GM21723 (cell line): ENCODE data around the gene BTG2.
"Not testable (repeated sequence)": the region's sequence is repeated elsewhere in the genome, so short reads cannot be mapped to it uniquely, and the experiment has no call there.

ENCODE experiments used
- ATAC-seq: cut with Tn5 transposase; IDR thresholded peaks from one replicate; pipeline ENCODE4 v1.9.1; 2021; ENCODE audit warnings: mild to moderate bottlenecking, moderate library complexity; ENCODE audit not compliant: unreplicated experiment

BTG2 gene

DNA sequence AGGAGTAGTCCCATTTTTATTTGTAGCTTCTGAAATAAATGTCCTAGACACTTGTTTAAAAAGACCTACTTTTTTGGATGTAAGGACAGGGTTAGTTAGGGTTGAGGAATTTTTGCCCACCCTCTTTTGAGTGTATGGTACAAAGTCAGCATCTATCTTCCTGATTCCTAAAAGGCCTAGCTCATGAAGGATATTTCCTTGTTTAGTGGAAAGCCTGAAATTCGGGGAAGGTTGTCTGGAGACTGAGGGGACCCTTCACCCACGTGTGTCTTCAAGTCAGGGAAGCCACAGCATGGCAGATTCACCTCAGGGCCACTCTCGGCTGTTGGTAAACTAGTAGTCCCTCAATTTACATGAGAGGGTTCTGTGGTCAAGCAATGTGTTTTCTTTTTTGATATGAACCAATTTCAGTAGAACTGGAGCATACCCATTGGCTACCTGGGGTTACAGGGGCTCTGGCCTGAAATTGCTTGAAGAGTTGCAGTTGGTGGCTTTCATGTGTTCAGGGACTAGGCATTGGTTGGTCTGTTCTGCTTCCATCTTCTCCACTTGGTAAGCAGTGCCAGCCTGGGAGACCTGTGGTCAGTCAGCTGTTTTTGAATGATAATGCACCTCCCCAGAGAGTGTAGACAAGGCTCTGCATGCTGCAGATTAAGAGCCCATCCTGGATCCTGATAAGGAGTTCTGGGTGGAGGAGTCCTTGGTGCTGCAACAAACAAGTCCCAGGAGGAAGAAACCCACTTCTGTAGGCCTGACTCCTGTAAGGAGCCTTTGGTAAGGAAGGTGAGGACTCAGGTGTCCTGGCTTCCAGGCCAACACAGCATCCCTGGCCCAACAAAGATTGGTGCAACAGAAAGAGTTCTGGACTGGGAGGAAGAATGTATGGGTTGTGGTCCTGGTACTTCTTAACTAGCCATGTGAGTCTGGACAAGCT is 6.3 kb downstream of the BTG2 start:
- no peak for ATAC-seq

DNA sequence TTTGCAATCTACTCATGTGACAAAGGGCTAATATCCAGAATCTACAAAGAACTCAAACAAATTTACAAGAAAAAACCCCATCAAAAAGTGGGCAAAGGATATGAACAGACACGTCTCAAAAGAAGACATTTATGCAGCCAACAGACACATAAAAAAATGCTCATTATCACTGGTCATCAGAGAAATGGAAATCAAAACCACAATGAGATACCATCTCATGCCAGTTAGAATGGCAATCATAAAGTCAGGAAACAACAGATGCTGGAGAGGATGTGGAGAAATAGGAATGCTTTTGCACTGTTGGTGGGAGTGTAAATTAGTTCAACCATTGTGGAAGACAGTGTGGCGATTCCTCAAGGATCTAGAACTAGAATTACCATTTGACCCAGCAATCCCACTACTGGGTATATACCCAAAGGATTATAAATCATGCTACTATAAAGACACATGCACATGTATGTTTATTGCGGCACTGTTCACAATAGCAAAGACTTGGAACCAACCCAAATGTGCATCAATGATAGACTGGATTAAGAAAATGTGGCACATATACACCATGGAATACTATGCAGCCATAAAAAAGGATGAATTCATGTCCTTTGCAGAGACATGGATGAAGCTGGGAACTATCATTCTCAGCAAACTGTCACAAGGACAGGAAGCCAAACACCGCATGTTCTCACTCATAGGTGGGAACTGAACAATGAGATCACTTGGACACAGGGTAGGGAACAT is 8.9 kb downstream of the BTG2 start:
- ATAC-seq: not testable (repeated sequence)

DNA sequence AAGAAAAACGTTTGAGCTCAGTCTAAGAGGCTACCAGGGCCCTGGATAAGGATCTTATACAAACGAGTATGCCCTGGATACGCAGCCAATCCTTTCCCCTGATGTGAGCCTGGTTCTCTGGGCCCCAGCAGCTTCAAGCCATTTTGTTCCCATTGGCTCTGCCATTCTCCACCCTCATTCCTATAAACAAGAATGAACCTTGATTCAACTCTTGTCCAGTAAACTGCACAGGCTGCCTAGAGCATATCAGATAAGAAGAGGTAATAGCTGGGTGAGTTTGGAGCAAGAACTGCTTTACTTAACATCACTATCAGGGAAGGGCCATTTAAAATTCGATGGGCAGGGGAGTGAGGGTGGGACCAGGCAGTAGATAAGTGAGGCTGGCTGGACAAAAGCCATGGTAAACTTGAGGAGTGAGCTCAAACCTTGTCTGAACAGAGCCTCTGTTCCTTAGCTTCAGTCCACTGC is 11.3 kb downstream of the BTG2 start:
- no peak for ATAC-seq

- ATAC-seq: no peak
Measured at GRCh38 chr1:203317429-203318228, 12.3 kb downstream of the BTG2 start.

- ATAC-seq: no peak
Measured at GRCh38 chr1:203318229-203318517, 12.9 kb downstream of the BTG2 start.

GRCh38 chr1:203320591-203321272 is 15.4 kb downstream of the BTG2 start:
- peak; percentile 62 for ATAC-seq

DNA sequence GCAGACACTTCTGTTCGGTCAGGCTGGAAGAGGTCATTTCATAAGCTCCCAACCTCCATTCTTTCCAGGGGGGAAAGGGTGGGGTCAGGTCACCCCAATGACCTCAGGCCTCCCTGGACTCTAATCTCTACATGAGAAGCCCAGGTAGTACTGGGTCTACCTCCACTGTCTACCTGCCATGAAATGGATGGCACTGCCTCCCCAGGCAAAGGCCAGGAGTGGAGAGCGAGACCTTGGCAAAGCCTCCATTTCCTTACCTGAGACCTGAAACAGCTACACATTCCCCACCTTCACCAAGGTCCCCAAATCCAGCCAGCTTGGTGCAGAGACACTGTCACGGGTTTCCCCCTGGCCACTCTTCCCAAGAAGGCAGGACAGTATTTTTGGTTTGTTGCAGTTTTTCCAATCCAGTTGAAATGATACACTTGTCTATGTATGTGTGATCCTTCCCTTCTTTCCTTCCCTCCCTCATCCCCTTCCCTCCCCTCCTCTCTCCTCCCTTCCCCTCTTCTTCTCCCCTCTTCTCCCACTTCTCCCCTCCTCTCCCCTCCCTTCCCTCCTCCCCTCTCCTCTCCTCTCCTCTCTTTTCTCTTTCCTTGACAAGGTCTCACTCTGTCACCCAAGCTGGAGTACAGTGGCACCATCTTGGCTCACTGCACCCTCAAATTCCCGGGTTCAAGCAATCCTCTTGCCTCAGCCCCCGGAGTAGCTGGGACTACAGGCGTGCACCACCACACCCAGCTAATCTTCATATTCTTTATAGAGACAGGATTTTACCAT is 16.1 kb downstream of the BTG2 start:
- ATAC-seq: no peak

DNA sequence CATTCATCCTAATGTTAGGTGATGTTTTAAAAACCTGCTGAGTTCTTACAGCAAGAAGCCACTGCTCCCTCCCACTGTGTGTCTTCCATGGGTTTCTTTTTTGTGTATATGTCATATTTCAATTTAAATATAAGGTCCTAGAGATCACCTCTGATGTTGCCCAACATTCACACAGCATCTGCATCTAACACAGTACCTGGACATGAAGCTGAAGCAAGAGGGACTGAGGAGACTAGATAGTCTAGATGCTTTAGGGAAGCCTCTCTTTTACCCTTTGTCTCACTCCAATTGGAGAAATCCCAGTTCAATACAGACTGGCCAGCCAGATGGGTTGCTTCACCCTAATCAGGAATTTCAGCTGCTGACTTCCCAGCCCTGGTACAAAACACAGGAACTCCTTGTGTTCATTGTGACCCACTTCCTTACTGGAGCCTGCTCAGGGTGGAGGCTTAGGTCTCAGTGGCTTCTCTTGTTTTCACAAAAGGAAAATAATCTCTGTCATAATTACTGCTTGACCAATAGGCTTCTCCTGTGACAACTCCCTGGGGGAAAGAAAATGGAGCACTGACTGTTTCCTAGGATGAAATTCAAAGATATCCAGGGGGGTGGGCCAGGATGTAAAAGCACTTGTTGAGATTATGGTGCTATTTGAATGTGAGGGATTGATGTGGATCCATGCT is 17.3 kb downstream of the BTG2 start:
- no peak for ATAC-seq

- ATAC-seq: no peak
Measured at GRCh38 chr1:203323587-203323986, 18.3 kb downstream of the BTG2 start.

DNA sequence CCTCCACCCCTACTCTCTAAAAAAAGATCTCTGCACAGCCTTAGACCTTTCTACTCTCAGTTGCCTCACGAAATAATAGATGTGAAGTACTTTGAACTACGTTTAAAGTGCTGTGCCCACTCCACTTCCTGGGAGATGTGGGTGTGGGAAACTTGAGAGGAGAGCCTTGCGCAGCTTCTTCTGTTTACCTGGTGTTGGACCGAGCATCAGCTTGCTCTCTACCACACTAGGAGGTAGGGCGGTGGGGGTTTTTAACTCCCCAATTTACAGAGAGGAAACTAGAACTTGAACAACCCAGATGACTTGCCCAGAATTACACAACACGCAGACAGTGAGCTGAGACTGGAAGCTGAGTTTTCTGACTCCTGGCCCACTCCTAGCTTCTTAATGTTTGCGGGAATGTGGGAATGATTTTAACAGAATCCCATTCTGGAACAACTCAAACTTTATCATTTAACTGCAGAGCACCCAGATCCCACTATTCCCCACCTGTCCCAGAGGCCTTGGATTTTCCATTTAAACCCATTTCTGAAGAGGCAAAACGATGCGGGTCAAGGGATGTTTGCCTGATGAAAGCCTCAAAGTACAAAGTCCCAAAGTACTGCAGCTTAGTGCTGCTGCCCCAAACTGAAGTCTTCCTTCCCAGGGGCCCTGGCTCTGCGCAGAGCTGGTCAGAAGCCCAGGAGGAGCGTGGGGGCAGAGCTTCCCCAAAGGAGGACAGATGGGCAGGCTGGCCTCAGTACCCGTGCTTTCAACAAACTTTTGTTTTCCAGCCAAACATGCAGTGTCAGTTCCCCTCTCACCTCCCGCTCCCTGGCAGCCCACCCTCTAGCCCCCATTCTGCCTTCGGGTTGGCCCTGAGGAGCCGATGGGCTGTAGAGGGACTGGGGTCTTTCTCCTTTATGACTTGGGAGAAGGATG is 19.0 kb downstream of the BTG2 start:
- no peak for ATAC-seq

DNA sequence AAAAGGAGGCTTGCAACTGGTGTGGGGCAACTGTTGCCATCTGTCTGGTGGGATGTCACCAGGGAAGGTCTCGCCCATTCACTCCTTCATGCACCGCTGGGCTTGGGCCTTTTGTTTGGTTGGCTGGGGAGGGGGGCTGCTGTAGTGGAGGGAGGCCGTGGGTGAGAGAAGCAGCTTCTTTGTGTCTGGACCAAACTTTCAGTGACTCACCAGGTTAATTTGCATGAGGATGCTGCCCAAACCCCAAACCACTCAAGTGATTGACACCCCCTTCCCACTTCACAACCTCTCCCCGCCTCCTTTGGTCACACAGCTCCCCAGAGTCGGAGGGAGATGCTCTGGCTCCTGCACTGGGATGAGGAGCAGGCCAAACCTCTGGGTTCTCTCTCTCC is 19.7 kb downstream of the BTG2 start:
- peak; percentile 35 for ATAC-seq

DNA sequence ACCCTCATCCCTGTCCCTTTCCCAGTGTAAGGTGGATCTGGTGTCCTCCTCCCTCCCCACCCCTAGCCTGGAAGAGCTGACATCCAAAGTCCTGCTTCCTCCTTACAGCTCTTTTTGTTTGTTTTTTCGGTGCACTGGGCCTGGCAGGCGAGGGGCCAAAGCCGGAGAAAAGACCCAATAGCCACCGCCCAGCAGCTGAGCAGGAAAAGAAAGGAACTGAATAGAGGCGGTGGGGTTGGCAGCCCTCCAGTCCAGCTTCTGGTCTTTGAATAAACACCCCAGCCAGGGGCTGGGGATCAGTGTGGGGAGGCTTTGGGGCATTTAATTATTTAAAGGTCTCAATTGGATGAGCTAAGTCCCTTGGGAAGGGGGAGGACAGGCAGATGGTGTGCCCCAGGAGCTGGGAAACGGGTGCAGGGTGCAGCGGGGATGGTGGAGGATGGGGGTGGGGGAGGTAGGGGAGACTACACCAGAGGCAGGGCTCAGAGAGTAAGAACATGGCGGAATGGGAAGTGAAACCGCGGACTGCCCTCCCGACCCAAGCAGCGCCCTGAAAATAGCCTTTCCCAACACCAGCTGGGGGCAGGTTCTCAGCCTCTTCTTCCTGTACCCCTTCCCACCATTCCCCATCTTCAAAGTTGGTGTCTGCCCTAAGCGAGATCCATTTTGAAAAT is 20.2 kb downstream of the BTG2 start:
- ATAC-seq: no peak

DNA sequence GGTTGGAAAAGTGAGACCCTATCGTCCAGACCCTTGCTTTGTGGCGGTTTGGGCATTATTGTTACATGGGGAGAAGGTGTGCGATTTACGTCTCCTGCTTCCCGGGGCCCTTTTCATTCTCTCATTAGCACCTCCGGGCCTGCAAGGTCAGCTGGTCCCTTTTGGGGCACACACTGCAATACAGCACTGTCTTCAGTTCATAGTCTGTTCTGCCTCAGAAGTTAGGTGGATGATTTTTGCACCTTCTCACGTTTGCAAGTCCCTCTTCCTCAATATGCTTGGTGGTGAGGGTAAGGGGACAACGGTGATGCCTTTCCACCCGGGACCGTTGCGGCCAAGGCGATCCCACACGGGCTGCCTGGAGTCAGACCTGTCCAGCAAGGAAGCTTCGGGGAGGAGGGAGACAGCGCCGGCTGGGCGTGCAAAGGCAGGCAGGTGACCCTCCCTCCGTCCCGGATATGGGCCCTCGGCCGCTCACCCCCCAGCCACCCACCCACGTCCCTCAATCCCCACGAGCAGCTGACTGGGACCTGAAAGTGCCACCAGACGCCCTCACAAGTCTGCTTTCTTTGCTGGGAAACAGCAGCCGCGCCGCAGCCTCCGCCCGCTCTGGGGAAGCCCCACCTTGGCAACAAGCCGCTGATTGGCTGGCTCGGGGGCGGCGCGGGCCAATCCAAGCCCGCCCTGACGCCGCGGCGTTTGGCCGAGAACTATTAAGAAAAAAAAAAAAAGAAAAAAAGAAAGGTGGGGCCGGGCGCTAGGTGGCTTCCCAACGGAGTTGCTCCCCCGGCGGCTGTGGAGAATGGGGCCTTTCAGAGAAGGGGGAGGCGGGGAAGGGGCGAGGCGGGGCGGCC is 21.7 kb downstream of the BTG2 start:
- ATAC-seq: peak; percentile 70

- peak; percentile 28 for ATAC-seq
Measured at GRCh38 chr1:203327684-203328457, 22.6 kb downstream of the BTG2 start.

DNA sequence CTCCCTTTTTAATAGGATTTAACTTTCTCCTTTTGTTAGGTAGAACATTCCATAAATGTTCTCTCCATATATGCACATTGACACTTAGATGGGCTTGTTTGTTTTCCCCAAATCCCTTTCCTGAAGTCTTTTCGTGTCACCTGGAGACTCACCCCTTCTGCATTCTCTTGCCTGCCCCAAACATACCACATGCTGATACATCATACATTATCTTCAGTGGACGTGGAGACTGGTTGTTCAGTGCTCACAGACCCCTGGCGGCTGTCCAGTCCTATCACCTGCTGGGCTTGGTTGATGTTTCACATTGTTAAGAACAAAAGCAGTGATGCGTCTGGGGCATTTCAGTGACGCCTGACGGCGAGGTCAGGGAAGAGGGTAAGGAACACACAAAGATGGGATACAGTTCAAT is 23.4 kb downstream of the BTG2 start:
- no peak for ATAC-seq

DNA sequence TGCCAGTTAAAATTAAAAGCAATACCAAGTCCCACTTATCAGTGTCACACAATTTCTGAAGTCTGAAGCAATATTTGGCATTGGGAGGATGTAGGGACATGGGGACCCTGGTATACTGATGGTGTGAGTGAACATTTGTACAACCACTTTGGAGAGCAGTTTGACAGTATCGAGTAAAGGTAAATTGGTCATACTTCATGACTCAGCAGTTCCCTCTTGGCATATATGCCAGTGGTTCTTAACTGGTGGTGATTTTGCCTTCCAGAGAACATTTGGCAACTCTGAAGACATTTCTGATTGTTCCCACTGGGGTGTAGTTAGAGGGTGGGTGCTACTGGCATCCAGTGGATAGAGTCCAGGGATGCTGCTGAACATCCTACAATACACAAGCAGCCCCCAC is 25.9 kb downstream of the BTG2 start:
- ATAC-seq: no peak
